NCI-H526 (cell line): Measurements from ENCODE around the gene CEACAM19.
"Not testable (repeated sequence)": the region's sequence is repeated elsewhere in the genome, so short reads cannot be mapped to it uniquely, and the experiment has no call there.

Experiments
- DNase-seq, 2 experiments: peaks; one replicate each; lab custom pipeline; 2025; lab: John Stamatoyannopoulos, UW

The CEACAM19 gene

DNA sequence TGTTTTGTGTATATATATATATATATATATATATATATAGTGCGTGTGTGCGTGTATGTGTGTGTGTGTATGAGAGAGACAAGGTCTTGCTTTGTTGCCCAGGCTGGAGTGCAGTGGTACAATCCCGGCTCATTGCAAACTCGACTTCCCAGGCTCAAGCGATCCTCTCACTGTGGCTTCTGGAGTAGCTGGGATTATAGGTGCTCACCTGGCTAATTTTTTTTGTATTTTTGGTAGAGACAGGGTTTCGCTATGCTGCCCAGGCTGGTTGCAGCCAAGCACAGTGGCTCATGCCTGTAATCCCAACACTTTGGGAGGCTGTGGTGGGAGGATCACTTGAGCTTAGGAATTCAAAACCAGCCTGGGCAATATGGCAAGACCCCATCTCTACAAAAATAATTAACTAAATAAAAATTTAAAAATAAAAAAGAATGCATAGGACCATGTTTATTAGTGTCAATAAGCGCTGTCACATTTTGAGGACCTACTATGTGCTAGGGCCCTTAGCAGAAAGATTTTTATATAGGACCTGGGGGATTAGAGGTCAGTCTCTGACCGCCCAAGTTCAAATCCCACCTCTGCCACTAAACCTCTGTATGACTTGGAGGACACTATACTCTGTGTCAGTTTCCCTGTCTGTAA, 25.8 kb upstream of the CEACAM19 start:
- peak; percentile 17 to 38 for DNase-seq

GRCh38 chr19:44646049-44646416, 25.2 kb upstream of the CEACAM19 start:
- no peak for DNase-seq

- DNase-seq: no peak
Observed at GRCh38 chr19:44647144-44647543, 24.1 kb upstream of the CEACAM19 start.

- no peak for DNase-seq
Observed at GRCh38 chr19:44648631-44649251, 22.5 kb upstream of the CEACAM19 start.

- DNase-seq: no peak
Observed at GRCh38 chr19:44649578-44650145, 21.6 kb upstream of the CEACAM19 start.

DNA sequence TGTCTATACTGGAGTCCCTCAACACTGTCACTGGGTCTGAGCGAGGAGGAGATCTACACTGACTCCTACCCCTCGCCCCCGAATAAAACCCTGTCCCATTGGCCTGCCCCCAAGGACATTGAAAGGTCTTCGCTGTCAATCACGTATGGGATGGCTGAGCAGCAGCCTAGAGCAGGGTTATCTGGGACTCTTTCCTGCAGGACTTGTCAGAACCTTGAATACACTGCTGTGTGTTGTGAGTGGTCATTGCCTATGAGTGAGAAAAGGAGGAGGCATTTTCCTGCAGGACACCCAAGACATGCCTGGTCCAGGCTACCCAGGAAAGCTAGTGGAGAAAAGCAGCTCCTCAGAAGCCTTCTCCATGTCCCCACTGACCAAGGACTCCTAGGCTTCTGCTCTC, 17.9 kb upstream of the CEACAM19 start:
- no peak for DNase-seq

DNA sequence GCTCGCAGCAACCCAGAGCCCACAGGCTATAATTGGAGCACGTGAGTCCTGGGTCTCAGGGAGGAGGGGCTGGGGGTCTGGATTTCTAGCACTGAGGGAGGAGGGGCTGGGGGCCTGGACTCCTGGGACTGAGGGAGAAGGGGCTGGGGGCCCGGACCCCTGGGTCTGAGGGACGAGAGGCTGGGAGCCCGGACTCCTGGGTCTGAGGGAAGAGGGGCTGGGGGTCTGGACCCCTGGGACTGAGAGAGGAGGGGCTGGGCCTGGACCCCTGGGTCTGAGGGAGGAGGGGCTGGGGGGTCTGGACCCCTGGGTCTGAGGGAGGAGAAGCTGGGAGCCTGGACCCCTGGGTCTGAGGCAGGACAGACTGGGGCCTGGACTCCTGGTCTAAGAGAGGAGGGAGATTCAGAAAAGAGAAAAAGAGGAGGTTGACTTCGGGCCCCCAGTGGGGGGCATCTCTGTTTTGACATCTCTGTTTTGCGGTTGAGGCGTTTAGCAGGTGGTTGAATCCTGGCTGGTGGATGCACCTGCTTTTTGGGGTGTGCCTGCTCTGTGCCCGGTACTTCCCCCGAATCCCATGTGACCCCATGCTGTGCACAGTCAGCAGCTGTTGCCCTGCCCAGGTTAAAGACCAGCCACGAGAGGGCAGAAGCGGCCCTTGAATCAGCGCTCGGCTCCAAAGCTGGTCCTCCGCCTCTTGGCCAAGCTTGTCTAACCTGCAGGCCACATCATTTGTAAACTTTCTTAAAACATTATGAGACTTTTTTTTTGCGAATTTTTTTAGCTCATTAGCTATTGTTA, 17.1 kb upstream of the CEACAM19 start:
- peak; percentile 36 to 63 for DNase-seq

DNA sequence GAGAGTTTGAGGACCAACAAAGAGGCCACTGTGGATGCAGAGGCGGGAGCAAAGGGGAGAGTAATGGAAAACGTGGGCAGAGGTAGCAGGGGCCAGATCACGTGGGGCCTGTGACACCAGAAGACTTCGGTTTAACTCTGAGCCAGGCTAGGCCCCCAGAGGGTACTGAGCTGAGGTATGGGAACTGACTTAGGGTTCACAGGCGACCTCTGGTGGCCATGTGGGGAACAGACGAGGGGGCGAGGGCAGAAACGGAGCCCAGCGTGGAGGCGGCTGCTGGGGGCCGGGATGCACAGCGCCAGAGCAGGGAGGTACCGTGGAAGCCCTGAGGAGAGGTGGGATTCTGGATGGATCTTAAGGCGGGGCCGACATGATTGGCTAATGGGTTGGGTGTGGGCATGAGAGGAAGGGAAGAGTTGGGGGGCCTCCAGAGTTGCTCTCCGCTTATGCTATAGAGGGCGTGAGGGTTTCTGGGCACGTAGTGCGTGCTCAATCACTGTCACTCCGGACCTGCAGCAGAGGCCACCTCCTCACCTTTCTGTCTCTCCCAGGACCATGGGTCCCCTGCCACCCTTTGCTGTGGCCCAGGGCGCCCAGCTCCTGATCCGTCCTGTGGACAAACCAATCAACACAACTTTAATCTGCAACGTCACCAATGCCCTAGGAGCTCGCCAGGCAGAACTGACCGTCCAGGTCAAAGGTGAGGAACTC, 13.9 kb upstream of the CEACAM19 start:
- DNase-seq: peak in 1 of 2 experiments; percentile 76

GRCh38 chr19:44658069-44658733, 13.1 kb upstream of the CEACAM19 start:
- no peak for DNase-seq

GRCh38 chr19:44660081-44660480, 11.2 kb upstream of the CEACAM19 start:
- no peak for DNase-seq

- no peak for DNase-seq
Observed at GRCh38 chr19:44661205-44661604, 10.1 kb upstream of the CEACAM19 start.

- DNase-seq: no peak
Observed at GRCh38 chr19:44661904-44662303, 9.4 kb upstream of the CEACAM19 start.

- DNase-seq: no peak
Observed at GRCh38 chr19:44662691-44663385, 8.4 kb upstream of the CEACAM19 start.

- no peak for DNase-seq
Observed at GRCh38 chr19:44663996-44664395, 7.3 kb upstream of the CEACAM19 start.

DNA sequence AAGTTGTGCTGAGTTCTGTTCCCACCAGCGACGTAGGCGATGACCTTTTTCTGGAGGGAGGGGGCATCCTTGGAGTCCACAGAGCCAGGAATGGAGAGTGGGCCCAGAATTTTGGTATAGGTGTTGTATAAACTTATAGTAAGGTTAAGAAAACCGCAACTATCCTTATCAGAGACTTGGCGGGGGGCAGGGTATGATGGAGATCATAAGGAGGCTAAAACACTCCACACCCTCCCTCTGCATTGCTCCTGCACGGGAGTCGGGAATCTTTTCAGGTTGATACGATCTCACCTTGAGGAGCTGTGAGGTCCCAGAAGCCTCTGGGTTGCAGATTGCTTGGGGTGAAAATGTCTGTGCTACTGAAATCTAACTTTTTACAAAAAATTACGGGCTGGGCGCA, 6.3 kb upstream of the CEACAM19 start:
- DNase-seq: no peak

GRCh38 chr19:44666852-44667556, 4.3 kb upstream of the CEACAM19 start:
- DNase-seq: peak in 1 of 2 experiments; percentile 33

GRCh38 chr19:44668985-44669764, 2.1 kb upstream of the CEACAM19 start:
- DNase-seq: no peak

DNA sequence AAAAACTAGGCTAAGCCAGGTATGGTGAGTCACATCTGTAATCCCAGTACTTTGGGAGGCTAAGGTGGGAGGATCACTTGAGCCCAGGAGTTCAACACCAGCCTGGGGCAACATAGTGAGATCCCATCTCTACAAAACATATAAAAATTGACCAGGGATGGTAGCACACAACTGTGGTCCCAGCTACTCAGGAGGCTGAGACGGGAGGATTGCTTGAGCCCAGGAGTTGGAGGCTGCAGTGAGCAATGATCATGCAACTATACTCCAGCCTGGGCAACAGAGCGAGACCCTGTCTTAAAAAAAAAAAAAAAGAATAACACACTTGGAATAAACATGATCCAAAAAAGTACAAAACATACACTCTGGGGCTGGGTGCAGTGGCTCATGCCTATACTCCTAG, 1.3 kb upstream of the CEACAM19 start:
- not testable (repeated sequence) for DNase-seq

- DNase-seq: no peak
Observed at GRCh38 chr19:44672226-44672625, 944 bp downstream of the CEACAM19 start.

DNA sequence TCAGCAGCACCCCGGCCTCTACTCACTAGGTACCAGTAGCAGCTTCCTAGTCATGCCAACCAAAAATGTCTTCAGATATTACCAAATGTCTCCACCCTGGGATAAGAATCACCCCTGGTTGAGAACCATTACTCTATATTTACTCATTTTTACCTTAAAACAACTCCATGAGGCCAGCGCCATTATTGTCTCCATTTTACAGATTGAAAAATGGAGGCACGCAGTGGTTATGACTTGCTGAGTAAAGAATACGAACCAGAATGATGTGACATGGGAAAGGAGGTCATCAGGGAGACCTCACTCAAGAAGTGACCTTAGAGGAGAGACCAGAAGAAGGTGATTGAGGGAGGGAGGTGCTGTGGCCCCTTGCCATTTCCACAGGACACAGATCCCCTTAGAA, 2.2 kb downstream of the CEACAM19 start:
- DNase-seq: no peak
